GM21723 (cell line): Measurements from ENCODE around the gene CMIP.

Source experiments
- ATAC-seq: cut with Tn5 transposase; IDR thresholded peaks from one replicate; pipeline ENCODE4 v1.9.1; 2021; ENCODE audit warnings: mild to moderate bottlenecking, moderate library complexity; ENCODE audit not compliant: unreplicated experiment

CMIP gene

GRCh38 chr16:81446907-81447268, 2.3 kb downstream of the CMIP start:
- ATAC-seq, result no peak

- no peak for ATAC-seq
These were observed 2.9 kb downstream of the CMIP start for GRCh38 chr16:81447383-81448101.

DNA sequence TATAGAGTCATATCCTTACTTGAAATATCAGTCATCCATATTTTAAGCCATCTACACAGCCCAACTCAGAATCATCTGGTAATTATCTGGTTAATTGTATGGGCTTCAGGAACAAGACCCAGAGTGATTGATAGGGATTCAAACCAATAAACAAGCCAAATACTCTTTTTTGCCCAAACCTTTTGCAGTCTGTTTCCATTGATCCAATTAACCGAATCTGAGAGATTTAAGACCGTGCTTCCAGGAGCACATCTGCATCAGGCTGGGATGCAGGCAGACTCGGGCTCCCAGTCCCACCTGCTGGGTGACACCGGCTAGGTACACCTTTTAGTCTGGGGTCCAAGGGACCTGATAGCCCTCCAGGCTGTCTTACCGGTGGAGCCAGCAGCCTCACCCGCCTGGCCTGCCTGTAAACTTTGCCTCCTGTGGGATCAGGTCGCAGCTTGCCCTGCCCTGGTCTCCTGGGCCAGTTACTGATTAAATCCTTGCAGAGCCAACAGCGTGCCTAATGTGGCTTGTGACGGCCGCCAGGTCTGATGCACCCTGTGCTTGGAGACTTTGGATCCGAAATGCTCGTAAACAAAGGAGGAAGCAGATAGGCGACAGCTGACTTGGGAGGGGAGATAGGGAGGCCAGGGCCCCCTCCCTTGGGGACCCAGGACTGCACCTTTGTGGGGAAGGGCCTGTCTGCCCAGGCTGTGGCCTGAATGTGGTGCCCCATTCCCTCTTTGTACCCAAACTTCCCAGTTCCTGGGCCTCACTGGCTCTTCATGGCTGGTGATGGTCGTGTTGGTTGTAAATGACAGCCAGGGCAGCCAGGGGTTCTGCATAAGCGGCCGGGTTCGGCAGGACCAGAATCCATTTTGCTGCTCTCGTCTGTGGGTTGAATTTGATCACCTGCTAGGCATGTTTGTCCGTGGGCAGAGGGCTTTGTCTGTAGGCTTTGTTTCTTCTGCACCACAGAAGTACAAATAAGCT, 3.8 kb downstream of the CMIP start:
- ATAC-seq, result no peak

GRCh38 chr16:81449241-81449640, 4.6 kb downstream of the CMIP start:
- ATAC-seq, result no peak

DNA sequence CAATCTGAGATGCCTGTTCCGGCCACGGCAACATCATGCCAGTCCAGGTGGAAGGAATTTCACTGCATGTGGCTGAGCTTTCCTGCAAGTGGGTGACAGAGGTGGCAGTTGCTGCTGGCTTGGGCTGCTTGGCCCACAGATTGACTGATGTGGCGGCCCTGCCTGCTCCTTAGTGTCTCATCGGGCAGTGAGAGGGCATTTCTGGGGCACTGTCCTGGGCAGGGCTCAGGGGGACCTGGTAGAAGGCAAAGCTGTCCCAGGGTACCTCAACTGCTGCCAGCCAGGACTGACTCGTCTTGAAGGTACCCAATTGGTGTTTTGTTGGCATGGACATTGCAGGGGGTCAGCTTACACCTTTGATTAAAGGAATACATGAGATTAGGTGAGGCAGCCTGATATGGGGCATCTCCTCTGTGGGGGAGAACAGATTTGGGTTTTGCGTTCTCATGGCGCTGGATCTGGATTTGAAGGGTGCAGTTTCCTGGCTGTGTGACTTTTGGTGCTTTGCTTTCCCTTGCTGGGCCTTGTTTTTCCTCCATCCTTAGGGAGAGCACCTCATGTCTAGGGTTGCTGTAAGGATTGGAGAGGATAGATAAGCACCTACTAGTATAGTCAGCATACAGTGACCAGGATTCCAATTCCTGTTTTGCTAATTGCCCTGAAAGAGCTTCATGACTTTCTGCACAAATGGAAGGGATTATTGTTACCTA, 5.4 kb downstream of the CMIP start:
- no peak for ATAC-seq

DNA sequence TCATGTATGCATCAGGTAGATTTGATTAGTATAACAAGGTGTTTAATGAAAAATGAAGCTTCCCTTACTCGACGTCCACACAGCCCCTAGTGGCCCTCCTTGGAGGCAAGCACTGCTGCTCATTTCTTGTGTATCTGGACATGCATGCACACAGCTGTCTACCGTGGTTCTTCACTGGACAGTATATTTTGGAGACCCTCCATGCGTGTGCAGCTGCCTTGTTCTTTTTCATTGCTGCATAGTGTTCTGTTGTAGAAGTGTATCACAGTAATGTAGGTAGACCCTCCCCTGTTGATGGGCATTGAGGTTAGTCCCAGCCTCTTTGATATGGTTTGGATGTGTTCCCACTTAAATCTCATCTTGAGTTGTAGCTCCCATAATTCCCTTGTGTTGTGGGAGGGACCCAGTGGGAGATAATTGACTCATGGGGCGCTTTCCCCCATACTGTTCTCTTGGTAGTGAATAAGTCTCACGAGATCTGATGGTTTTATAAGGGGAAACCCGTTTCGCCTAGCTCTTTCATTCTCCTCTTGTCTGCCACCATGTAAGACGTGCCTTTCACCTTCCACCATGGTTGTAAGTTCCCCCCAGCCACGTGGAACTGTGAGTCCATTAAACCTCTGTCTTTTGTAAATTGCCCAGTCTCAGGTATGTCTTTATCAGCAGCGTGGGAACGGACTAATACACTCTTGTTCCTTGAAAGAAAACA, 6.3 kb downstream of the CMIP start:
- ATAC-seq, result no peak

DNA sequence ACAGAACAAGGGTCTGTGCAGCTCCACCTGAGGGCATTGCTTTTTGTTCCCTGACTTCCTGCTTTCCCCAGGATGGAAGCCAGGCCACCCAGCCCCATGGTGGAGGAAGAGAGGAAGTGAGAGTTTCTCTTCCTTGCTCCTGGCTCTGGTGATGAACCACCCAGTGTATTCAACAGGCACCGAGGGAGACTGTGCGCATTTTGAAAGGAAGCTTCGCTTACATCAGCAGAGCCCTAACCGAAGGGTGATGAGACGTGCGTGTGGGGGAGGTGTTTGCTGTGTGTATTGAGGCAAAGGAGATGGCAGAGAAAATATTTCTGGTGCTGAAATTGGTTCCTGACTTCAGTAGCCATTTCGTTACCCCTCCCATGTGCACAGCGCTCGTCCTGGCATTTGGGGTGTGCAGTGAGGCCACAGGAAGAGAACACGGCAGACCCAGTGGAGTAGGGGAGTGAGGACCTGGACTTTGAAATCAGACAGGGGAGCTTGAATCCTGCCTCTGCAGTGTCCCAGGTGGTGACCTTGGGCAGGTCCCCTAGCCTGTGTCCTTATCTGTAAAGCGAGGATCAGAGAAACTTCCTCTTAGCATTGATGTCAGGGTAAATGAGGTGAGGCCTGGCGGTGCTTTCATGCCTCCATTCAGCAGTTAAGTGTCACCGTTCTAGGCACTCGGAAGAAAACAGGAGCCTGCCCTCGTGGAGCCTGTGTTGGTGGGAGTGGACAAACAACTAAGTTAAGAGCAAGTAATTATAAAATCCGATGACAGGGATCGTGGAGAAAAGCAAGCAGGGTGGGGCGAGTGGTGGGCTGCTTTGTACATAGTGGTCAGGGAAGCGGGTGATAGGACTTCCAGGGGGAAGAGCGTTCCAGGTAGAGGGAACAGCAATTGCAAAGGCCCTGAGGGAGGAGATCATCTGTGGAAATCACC, 7.4 kb downstream of the CMIP start:
- ATAC-seq, result no peak

DNA sequence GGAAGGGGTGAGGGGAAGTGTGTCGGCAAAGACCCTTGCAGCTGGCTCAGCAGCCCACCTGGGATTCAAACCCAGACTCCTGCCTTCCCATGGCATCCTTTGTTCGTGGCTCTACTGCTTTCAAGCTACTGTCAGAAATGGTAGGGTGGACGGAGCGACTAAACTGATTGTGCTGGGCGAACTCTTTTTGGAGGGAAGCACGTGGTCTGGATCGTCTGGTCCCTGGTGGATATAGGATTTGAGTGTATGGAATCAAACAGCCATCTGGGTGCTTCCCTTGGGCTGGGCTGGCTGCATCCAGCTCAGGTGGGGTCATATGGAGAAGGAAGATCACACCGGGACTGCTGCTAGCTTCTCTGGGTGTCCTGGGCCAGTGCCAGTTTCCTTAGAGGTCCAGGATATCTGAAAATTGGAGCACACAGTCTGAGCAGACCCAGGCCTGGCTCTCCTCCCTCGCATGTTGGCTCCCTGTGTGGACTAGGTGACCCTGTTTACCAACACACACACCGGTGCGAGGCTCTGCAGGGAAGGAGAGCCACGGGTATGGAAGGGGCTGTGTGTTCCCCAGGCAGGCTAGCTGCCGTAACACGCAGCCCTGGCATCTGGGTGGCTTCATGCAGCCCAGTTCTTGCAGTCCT, 8.6 kb downstream of the CMIP start:
- no peak for ATAC-seq

DNA sequence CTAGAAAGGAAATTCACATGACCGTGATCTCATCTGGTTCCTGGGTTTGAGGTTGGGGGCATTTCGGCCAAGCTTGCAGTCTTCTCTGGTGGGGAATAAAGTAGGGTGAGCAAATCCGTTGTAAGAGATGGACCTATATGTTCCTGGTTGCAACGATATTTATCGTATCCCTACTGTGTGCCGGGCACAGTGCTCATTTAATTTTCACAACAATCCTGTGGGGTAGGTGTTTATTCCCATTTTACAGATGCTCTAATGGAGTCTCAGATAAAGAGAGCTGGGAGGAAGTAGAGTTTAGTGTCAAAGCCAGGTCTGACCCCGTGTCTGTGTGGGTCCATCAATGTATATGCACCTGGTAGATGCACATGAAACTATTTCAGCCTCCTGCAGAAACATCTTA, 9.4 kb downstream of the CMIP start:
- no peak for ATAC-seq

GRCh38 chr16:81455006-81455405, 10.4 kb downstream of the CMIP start:
- no peak for ATAC-seq

DNA sequence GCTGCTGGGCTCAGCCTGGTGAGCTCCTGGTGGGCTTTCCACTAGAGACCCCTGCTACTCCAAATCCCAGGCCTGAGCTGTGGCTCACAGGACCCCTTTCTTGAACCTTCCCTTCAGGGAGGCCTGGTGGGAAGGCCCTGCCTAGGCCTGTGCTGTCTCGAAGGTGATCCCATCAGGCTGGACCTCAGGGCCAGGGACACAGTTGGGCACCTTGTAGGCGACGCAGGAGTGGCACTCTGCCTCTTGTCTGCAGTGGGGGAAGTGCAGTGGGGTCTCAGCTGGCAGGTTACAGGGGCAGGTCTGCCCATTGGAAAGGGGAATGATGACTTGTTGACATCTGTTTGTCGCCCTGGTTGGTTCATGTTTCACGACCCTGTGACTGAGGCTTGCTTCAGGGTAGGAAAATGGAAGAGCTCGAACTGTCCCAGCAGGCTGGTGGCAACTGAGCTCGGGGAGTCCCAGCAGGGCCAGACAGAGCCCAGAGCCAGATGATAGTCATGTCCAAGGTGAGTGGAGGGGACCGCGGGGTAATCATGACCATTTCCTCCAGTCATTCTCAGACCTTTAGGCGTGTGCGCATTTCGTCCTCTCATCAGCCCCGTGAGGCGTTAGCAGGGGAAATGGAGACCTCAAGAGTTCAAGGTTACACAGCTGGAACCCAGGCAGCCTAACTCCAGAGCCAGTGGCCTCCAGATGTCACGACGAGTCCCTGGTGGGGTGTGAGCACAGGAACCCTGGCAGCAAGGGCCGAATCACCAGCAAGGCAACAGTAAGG, 11.3 kb downstream of the CMIP start:
- no peak for ATAC-seq

DNA sequence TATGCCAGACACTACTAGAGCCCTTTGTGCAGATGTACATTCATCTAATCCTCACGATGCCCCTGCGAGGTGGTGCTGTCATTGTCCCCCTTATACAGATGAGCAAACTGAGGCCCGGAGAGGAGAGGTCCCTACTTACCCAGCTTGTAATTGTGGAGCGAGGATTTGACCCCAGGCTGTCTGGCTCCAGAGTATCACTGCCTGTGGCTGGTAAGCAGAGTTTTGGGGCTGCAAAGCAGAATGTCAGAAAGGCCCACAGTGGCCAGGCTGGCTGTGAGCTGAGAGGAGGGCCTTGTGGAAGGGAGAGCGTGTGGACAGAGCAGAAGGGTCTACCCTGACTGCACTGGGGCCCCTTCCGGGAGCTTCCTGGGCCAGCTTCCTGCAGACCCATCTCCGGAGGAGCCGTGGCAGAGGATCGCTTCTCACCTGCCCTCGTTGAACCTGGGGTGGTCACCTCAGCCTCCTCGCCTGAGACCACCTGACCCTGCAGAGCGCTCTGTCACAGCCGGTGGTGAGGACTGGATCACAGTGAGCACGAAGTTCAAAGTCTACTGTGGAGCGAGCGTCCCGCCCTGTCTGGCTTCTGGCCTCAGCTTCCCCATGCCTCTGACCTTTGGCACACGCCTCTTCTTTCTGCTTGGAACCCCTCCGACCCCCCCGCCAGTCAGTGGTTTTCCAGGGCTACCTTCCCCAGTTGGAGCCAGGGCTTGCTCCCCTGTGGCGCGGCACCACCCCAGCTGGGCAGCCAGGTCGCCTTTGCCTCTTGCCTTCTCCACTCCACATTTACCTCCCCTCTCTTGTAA, 12.1 kb downstream of the CMIP start:
- no peak for ATAC-seq

GRCh38 chr16:81457326-81458133, 12.9 kb downstream of the CMIP start:
- no peak for ATAC-seq

DNA sequence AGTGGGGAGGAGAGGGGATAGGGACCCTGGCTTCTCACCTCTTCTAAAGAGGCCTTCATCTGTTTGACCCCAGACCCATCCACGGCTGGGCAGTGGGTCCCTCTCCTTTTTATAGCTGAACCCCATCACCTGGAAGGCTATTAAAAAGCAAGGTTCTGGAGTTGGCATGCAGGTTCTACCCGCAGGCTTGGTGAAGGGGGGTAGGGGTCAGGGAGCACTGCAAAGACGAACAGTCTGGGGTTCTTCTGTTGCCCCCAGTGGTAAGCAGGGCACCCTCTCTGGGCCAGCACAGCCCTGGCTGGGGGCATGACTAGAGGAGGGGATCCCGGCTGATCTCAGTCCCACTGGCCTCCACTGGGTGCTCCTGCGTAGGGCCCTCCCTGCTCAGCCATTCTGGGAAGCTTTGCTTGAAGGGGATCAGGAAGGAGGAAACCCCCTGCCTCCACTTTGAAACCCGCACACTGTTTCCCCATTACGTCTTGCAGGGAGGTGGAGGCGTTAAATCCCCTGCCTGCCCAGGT, 13.6 kb downstream of the CMIP start:
- no peak for ATAC-seq

- no peak for ATAC-seq
These were observed 14.4 kb downstream of the CMIP start for GRCh38 chr16:81458827-81459598.

DNA sequence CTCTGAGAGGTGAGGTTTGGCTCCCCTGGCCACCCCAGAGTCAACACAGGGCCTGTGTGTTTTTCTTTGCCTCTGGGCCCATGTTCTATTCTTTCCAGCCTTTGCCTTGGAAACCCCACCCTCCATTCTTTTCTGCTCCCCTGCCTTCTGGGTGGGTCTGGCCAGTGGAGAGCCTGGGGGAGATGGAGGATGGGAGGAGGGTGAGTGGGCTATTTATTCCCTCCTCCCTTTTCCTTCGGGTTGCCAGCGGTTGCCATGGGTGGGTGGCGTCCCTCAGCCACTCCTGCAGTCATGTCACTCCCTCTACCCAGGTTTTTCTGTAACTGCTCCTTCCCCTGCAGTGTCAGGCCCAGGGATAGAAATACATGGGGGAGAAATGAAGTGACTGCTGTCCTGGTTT, 15.5 kb downstream of the CMIP start:
- no peak for ATAC-seq
